ENCODE results near the gene CWC27.

Gene CWC27

GRCh38 chr5:64865662-64866061 lies 96.9 kb downstream of the CWC27 start:
- Histone ChIP-seq H3K36me3 (ENCODE audit: low read depth) (no peaks in the 10 kb centered on the region), H3K27me3 (ENCODE audit: insufficient read depth, poor library complexity, severe bottlenecking) (no peaks in the 10 kb centered on the region), H3K27ac (ENCODE audit: poor library complexity, severe bottlenecking) (no peak overlapping the region), H3K4me3 (ENCODE audit: severe bottlenecking) (no peak overlapping the region), H3K4me1 (ENCODE audit: insufficient read depth, poor library complexity, severe bottlenecking) (peaks cover 7% of the 10 kb centered on the region), H3K9me3 (ENCODE audit: severe bottlenecking) (no peaks in the 10 kb centered on the region)
- TF ChIP-seq CTCF (IDR thresholded peaks at IDR 0.05; ENCODE audit: poor library complexity, severe bottlenecking), result no peak
- DNase-seq (ENCODE audit: low spot score) (no peak), ATAC-seq (ENCODE audit: low read depth) (no peak)

- H3K36me3 ChIP-seq (ENCODE audit: low read depth), result no peaks in the 10 kb centered on the region
- DNase-seq (ENCODE audit: low spot score) (no peak), ATAC-seq (ENCODE audit: low read depth) (peak; percentile 79)
- peaks cover 7% of the 10 kb centered on the region for H3K4me1 ChIP-seq (ENCODE audit: insufficient read depth, poor library complexity, severe bottlenecking)
- H3K9me3 ChIP-seq (ENCODE audit: severe bottlenecking), result no peaks in the 10 kb centered on the region
- TF ChIP-seq CTCF (IDR thresholded peaks at IDR 0.05; ENCODE audit: poor library complexity, severe bottlenecking), result no peak
- no peaks in the 10 kb centered on the region for H3K27me3 ChIP-seq (ENCODE audit: insufficient read depth, poor library complexity, severe bottlenecking)
- no peak overlapping the region for H3K4me3 ChIP-seq (ENCODE audit: severe bottlenecking)
- no peak overlapping the region for H3K27ac ChIP-seq (ENCODE audit: poor library complexity, severe bottlenecking)
Measured at GRCh38 chr5:64869419-64869818, 100.7 kb downstream of the CWC27 start.

- H3K27ac ChIP-seq (ENCODE audit: poor library complexity, severe bottlenecking), result no peak overlapping the region
- peak; percentile 42; the same call in 1 of the 3 replicates for ATAC-seq (ENCODE audit: low read depth)
- H3K27me3 ChIP-seq (ENCODE audit: insufficient read depth, poor library complexity, severe bottlenecking), result no peaks in the 10 kb centered on the region
- peaks cover 7% of the 10 kb centered on the region for H3K4me1 ChIP-seq (ENCODE audit: insufficient read depth, poor library complexity, severe bottlenecking)
- no peaks in the 10 kb centered on the region for H3K36me3 ChIP-seq (ENCODE audit: low read depth)
- H3K4me3 ChIP-seq (ENCODE audit: severe bottlenecking), result no peak overlapping the region
- no peaks in the 10 kb centered on the region for H3K9me3 ChIP-seq (ENCODE audit: severe bottlenecking)
- no peak for TF ChIP-seq CTCF (IDR thresholded peaks at IDR 0.05; ENCODE audit: poor library complexity, severe bottlenecking)
- no peak for DNase-seq (ENCODE audit: low spot score)
Measured at GRCh38 chr5:64872044-64872443, 103.3 kb downstream of the CWC27 start.

- Histone ChIP-seq H3K36me3 (ENCODE audit: low read depth) (no peaks in the 10 kb centered on the region), H3K9me3 (ENCODE audit: severe bottlenecking) (no peaks in the 10 kb centered on the region), H3K4me3 (ENCODE audit: severe bottlenecking) (no peak overlapping the region), H3K27ac (ENCODE audit: poor library complexity, severe bottlenecking) (no peak overlapping the region), H3K4me1 (ENCODE audit: insufficient read depth, poor library complexity, severe bottlenecking) (peaks cover 7% of the 10 kb centered on the region), H3K27me3 (ENCODE audit: insufficient read depth, poor library complexity, severe bottlenecking) (no peaks in the 10 kb centered on the region)
- no peak for ATAC-seq (ENCODE audit: low read depth)
- no peak for TF ChIP-seq CTCF (IDR thresholded peaks at IDR 0.05; ENCODE audit: poor library complexity, severe bottlenecking)
- no peak for DNase-seq (ENCODE audit: low spot score)
Measured at GRCh38 chr5:64873441-64873840, 104.7 kb downstream of the CWC27 start.

GRCh38 chr5:64874753-64875152 lies 106.0 kb downstream of the CWC27 start:
- no peak overlapping the region for H3K4me3 ChIP-seq (ENCODE audit: severe bottlenecking)
- no peaks in the 10 kb centered on the region for H3K4me1 ChIP-seq (ENCODE audit: insufficient read depth, poor library complexity, severe bottlenecking)
- H3K27ac ChIP-seq (ENCODE audit: poor library complexity, severe bottlenecking), result no peak overlapping the region
- no peak for ATAC-seq (ENCODE audit: low read depth)
- DNase-seq (ENCODE audit: low spot score), result no peak
- no peaks in the 10 kb centered on the region for H3K36me3 ChIP-seq (ENCODE audit: low read depth)
- H3K27me3 ChIP-seq (ENCODE audit: insufficient read depth, poor library complexity, severe bottlenecking), result no peaks in the 10 kb centered on the region
- no peaks in the 10 kb centered on the region for H3K9me3 ChIP-seq (ENCODE audit: severe bottlenecking)
- no peak for TF ChIP-seq CTCF (IDR thresholded peaks at IDR 0.05; ENCODE audit: poor library complexity, severe bottlenecking)
